Measurements from ENCODE around the gene FGF16. TPM values are rescaled to one million over a fixed set of nuclear protein-coding genes. Genes with fewer than 3 reads are reported as not detected.

FGF16 gene
- polyA plus RNA-seq, 1 of the 3 experiments (the other 2 are of a cell fraction): not detected

DNA sequence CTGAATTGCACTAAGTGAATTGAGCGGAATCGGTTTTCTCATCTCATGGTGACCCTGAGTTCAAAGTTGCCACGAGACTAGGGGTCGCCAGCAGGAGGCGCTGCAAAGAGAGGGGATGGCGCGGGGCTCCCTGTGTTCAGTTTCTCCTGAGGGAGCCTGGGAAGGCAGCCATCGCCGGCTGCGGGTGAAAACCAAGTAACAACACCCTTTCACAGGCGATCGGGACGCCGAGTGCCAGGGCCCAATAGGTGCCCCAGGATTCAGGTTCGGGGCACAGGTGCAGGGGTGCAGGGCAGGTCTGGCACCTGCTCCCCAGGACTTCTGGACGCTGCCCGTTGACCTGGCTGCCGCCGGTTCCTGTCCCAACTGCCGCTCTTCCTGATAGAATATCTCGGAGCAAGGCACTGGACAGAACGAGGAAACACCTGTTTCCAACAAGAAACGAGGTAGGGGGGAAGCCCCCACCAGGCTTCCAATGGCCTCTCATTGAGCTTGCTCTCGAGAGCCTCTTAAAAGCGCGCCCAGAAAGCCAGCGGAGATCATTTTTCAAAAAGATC lies 1.1 kb upstream of the FGF16 start:
- WGBS (ENCODE audit: low lambda C conversion rate): 49% methylated on average over 11 of the region's 27 CpGs
- Histone ChIP-seq H3K27me3 (ENCODE audit: insufficient read depth) (peaks cover 13% of the 10 kb centered on the region; the same call in 1 of the 2 replicates), H3K79me2 (ENCODE audit: insufficient read depth) (no peaks in the 10 kb centered on the region), H3K27ac (ENCODE audit: low read depth in 2 of 2, low read length in 1 of 2) (no peak overlapping the region), H3K4me2 (no peak overlapping the region), H3K9me2 (no peaks in the 10 kb centered on the region), H3K36me3 (replicated peaks in 1 of 2; ENCODE audit: control insufficient read depth in 1 of 2, insufficient read depth in 2 of 2, low read length in 1 of 2) (no peaks in the 10 kb centered on the region), H3F3A (replicated peaks; ENCODE audit: insufficient read depth) (peaks cover 11% of the 10 kb centered on the region), H3K9ac (no peak overlapping the region), H3K4me1 (ENCODE audit: control insufficient read depth in 1 of 2, insufficient read depth in 2 of 2, low read depth in 1 of 2, low read length in 1 of 2) (peaks cover 0 to 10% of the 10 kb centered on the region in 2 experiments; a peak in 3 of 4 replicates), H4K20me1 (ENCODE audit: insufficient read depth) (no peaks in the 10 kb centered on the region), H3K9me3 (no peaks in the 10 kb centered on the region), H3K4me3 (ENCODE audit: low read depth in 2 of 2, low read length in 1 of 2) (no peak overlapping the region), H2AFZ (ENCODE audit: low read depth) (no peak overlapping the region)
- ChIA-PET POLR2A (no interaction called here), CTCF (interaction anchor here (1.7 kb wide), 1 partner anchor 13 kb away, joined by 4 read pairs; no protein-coding TSS in a partner anchor)
- no peak for DNase-seq
- no peak for TF ChIP-seq RAD21 (IDR thresholded peaks at IDR 0.05; ENCODE audit: low read length)
- peak; percentile 27; the same call in 1 of the 2 replicates for TF ChIP-seq CTCF (IDR thresholded peaks at IDR 0.05)
- TF ChIP-seq GABPA (IDR thresholded peaks at IDR 0.05; ENCODE audit: low read depth): no peak
- TF ChIP-seq SIN3A (IDR thresholded peaks at IDR 0.05; ENCODE audit: borderline replicate concordance, low read depth, low read length): no peak

DNA sequence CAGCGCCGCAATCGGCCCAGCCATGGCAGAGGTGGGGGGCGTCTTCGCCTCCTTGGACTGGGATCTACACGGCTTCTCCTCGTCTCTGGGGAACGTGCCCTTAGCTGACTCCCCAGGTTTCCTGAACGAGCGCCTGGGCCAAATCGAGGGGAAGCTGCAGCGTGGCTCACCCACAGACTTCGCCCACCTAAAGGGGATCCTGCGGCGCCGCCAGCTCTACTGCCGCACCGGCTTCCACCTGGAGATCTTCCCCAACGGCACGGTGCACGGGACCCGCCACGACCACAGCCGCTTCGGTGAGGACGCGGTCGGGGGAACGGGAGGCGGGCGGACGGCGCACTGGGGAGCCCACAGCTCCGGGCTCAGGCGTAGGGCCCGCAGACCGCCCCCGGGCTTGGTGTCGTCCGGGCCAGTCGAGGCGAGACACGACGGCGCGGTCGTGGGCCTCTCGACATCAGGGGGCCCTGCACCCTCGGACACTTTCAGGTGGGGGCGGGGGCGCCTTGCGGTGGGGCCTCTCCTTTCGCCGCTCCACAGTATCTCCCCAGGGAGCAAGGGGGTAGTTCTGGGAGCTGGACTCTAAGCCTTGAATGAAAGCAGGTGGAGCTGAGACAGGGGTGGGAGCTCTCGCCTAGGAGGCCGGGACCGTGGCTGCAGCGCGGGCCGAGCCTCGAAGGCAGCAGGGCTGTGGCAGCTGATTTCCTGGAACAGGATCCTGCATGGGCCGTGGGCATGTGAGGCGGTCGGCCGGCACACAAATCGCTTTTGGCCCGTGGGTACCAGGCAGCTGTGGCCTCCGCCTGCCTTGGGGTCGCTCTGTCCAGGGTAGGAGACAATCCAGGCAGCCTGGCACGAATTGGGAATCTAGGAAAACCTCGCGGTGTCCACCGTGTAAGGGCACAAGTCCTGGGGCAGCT lies 722 bp downstream of the FGF16 start:
- POLR2A ChIA-PET: no interaction called here
- Histone ChIP-seq H3F3A (replicated peaks; ENCODE audit: insufficient read depth) (peaks cover 11% of the 10 kb centered on the region), H3K9ac (no peak overlapping the region), H3K36me3 (replicated peaks in 1 of 2; ENCODE audit: control insufficient read depth in 1 of 2, insufficient read depth in 2 of 2, low read length in 1 of 2) (no peaks in the 10 kb centered on the region), H4K20me1 (ENCODE audit: insufficient read depth) (no peaks in the 10 kb centered on the region), H3K27me3 (ENCODE audit: insufficient read depth) (peaks cover 13% of the 10 kb centered on the region; the same call in 1 of the 2 replicates), H3K4me2 (no peak overlapping the region), H3K4me1 (ENCODE audit: control insufficient read depth in 1 of 2, insufficient read depth in 2 of 2, low read depth in 1 of 2, low read length in 1 of 2) (peaks cover 0 to 4% of the 10 kb centered on the region in 2 experiments; a peak in 3 of 4 replicates), H3K4me3 (ENCODE audit: low read depth in 2 of 2, low read length in 1 of 2) (no peak overlapping the region; a peak in 1 of 4 replicates), H2AFZ (ENCODE audit: low read depth) (no peak overlapping the region), H3K79me2 (ENCODE audit: insufficient read depth) (no peaks in the 10 kb centered on the region), H3K27ac (ENCODE audit: low read depth in 2 of 2, low read length in 1 of 2) (no peak overlapping the region), H3K9me2 (no peaks in the 10 kb centered on the region), H3K9me3 (no peaks in the 10 kb centered on the region)
- DNase-seq: no peak
- CTCF ChIA-PET: interaction anchor here (1.2 to 1.7 kb wide), 2 partner anchors 11 to 17 kb away, joined by 3 to 4 read pairs; no protein-coding TSS in a partner anchor
- WGBS (ENCODE audit: low lambda C conversion rate): 48% methylated on average over 10 of the region's 73 CpGs
- TF ChIP-seq CHD2 (IDR thresholded peaks at IDR 0.05; ENCODE audit: low read length, partially characterized antibody) (no peak), SIN3A (IDR thresholded peaks at IDR 0.05; ENCODE audit: borderline replicate concordance, low read depth, low read length) (no peak), EZH2phosphoT487 (IDR thresholded peaks at IDR 0.05; ENCODE audit: borderline replicate concordance, low read depth) (no peak), TAF1 (IDR thresholded peaks at IDR 0.05; ENCODE audit: borderline replicate concordance, low read depth, low read length) (no peak), USF1 (IDR thresholded peaks at IDR 0.05; ENCODE audit: borderline replicate concordance, low read depth) (no peak), TEAD4 (IDR thresholded peaks at IDR 0.05; ENCODE audit: borderline replicate concordance, insufficient read depth) (no peak), USF2 (IDR thresholded peaks at IDR 0.05; ENCODE audit: borderline replicate concordance, low read depth, low read length) (no peak), NRF1 (IDR thresholded peaks at IDR 0.05; ENCODE audit: low read depth, low read length) (no peak), ELF1 (IDR thresholded peaks at IDR 0.05) (no peak), RAD21 (IDR thresholded peaks at IDR 0.05; ENCODE audit: low read length) (no peak), FOXJ3 (CRISPR knock-in tag; IDR thresholded peaks at IDR 0.05) (no peak)
